ENCODE measurements around the gene ACADS.

ACADS gene

DNA sequence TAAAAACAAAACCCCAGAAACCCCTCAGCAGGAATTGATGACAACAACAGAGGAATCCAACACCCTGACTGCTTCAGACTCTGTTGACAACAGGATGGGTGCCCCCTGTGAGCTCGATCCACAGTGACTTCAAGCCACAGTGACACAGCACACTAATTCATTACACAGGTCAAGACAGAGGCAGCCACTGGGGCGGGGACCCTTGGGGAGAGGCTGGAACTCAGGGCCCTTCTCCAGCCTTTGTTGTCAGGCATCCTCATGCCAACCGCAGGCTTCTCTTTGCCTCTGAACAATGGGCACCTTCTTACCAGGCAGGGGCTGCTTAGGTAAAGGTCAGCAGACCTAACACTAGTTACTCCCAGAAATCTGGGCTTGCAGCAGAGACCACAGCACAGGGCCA is 37.6 kb downstream of the ACADS start:
- FAIRE-seq (no peak), DNase-seq (ENCODE audit: insufficient read length, low spot score) (no peak)
- TF ChIP-seq, protein P1, sequence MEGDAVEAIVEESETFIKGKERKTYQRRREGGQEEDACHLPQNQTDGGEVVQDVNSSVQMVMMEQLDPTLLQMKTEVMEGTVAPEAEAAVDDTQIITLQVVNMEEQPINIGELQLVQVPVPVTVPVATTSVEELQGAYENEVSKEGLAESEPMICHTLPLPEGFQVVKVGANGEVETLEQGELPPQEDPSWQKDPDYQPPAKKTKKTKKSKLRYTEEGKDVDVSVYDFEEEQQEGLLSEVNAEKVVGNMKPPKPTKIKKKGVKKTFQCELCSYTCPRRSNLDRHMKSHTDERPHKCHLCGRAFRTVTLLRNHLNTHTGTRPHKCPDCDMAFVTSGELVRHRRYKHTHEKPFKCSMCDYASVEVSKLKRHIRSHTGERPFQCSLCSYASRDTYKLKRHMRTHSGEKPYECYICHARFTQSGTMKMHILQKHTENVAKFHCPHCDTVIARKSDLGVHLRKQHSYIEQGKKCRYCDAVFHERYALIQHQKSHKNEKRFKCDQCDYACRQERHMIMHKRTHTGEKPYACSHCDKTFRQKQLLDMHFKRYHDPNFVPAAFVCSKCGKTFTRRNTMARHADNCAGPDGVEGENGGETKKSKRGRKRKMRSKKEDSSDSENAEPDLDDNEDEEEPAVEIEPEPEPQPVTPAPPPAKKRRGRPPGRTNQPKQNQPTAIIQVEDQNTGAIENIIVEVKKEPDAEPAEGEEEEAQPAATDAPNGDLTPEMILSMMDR (IDR thresholded peaks at IDR 0.05; ENCODE audit: insufficient read depth, missing control alignments), result no peak

DNA sequence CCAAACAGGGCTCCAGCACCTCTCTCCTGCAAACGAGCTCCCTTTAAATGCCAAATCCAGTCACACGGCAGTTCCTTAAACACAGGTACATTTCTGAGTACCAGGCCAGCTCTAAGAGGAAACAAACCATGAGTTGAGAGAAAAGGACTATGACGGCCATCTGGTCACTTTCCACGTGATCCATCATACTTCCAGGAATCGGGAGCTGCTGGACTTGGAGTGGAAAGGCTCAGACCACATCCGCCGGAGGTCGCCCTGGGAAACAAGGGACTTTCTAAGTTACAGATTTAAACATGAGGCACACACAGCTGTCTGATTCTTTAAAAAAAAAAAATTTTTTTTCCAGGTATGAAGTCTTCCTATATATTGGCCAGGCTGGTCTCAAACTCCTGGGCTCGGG is 39.2 kb downstream of the ACADS start:
- DNase-seq (ENCODE audit: insufficient read length, low spot score), result no peak
- FAIRE-seq, result no peak
- TF ChIP-seq, protein P1 (IDR thresholded peaks at IDR 0.05; ENCODE audit: insufficient read depth, missing control alignments), result no peak

DNA sequence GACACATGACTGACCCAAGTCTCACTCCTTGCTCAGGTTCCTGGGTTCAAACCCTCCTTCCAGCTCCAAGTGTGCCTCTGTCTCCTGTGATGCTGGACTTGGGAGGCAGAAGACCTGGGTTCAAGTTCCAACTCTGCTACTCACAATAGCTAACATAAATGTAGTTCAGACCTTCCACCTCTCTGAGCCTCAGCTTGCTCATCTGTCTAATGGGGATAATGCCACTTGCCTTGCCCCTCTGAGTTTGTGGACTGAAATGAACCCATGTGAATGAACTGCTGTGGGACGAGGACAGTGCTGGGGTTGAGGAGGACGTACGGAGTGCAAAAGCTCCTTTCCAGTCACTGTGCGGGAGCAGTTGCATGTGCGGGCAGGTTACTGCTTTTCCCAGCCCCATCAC is 40.9 kb downstream of the ACADS start:
- FAIRE-seq, result no peak
- no peak for DNase-seq (ENCODE audit: insufficient read length, low spot score)
- TF ChIP-seq, protein P1 (IDR thresholded peaks at IDR 0.05; ENCODE audit: insufficient read depth, missing control alignments), result no peak

DNA sequence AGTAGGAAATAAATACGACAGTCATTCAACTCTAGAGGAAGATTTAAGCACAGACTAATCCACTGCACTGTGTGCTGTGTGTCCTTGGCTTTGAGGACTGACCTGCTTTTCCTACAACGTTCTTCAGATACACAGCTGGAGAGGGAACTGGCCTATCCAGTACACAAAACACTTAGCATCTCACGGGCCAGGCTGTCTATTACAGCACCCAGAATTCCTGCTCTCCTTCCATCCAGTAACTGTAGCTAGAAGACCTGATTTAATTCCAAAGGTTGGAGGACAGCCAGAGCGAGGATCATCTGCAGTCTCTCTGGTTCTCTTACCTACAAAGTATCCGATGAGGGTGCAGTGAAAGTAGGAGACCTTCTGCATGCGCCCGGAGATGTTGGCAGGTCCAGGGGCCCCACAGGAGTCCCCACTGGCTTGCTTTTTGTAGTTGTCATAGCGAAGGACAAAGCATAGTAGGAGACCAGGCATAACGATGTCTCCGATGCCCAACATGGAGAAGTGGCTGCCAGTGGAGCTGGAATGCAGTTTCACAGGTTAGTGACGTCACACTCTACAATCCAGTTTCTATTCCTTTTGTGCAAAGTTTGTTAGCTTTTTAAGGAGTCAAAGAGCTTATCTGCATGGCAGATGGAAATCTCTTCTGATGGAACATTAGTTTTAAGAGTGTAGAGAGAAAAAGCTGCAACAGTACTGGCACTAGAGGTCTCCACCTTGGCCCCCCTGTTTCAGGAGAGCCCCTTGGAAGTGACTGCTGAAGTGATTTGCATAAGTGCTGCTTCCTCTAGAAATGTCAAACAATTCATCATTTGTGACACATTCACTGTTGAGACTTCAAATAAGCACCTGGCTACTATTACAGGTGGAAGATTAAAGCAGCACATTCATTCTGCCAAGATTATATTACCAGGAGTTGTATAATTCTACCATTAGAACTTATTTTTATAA is 41.7 kb downstream of the ACADS start:
- no peak for DNase-seq (ENCODE audit: insufficient read length, low spot score)
- TF ChIP-seq, protein P1 (IDR thresholded peaks at IDR 0.05; ENCODE audit: insufficient read depth, missing control alignments), result no peak
- no peak for FAIRE-seq

DNA sequence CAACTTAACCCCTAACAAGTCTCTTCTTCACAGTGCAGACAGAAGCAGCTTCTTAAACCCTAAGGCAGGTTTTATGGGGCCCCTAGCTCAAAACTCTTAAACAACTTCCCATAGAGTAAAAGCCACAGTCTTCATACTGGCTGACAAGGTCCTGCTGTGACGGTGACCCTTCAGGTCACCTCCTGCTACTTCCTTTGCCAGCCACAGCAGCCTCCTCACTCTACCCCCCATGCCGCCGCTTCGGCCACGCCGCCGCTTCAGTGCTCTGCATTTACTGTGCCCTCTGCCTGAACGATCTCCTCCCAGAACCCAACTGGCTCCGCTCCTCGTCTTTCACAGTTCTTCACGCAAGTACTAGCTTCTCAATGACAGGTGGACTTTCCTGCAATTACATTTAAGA is 45.5 kb downstream of the ACADS start:
- no peak for DNase-seq (ENCODE audit: insufficient read length, low spot score)
- no peak for FAIRE-seq

DNA sequence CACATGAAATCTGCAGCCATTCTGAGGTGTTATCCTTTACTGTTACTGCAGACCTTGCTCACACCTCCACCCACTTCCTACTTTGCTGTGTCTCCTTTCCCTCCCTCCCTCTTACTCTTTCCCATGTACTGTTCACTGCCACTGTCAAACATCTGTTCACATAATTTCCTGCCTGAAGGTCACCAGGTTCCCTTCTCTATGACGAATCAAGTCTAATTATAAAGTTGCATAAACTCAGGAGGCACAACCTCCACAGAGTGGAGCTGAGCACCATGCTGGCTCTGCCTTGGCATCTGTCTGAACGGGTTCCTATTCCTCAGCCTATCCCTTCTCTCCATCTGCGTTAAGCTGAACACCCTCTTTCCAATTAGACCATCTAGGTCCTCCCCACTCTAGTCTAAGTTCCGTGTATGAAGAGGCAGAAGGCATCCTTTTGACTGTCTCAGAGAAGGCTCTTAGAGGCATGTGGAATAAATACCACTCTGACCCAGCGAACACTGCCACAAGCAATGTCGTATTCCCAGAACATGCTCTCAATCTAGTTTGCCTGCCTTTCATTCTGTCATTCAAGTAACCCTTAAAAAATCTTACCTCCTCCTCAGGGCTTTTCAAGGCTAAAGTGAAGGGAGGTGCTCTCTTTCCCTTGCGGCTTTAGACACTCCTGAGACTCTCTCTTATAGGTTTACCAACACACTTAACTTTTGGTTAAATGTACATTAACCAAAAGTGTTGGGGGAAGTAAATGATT is 48.7 kb downstream of the ACADS start:
- no peak for DNase-seq (ENCODE audit: insufficient read length, low spot score)
- TF ChIP-seq, protein P1 (IDR thresholded peaks at IDR 0.05; ENCODE audit: insufficient read depth, missing control alignments), result no peak
- no peak for FAIRE-seq

More for the DNA sequence above, 45.5 kb downstream of the ACADS start:
- TF ChIP-seq, protein P1 (IDR thresholded peaks at IDR 0.05; ENCODE audit: insufficient read depth, missing control alignments), result no peak

All from D721Med (cell line).